Measurements from ENCODE around the gene GUCY1A2.

Gene GUCY1A2

DNA sequence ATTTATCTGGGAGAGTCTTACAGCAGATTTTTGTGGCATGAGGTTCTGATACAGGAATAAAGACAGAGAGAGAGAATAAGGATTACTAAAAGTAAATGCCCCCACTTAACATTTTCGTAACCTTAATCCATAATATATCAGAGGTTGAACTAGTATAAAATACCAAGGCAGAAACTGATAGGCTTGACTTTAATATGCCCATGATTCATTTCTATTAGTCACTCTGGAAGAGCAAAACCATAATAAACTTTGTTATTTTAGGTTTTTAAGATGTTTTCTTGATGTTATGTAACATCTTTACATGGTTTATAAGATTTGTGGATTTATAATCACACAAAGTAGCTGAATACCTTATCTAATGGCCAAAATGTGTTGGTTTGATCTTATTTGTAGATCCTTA, 19.1 kb downstream of the GUCY1A2 start:
- no peak for DNase-seq

GRCh38 chr11:106998916-106999188, 19.4 kb downstream of the GUCY1A2 start:
- DNase-seq, result no peak

- no peak for DNase-seq
Observed at GRCh38 chr11:106998116-106998915, 20.0 kb downstream of the GUCY1A2 start.

DNA sequence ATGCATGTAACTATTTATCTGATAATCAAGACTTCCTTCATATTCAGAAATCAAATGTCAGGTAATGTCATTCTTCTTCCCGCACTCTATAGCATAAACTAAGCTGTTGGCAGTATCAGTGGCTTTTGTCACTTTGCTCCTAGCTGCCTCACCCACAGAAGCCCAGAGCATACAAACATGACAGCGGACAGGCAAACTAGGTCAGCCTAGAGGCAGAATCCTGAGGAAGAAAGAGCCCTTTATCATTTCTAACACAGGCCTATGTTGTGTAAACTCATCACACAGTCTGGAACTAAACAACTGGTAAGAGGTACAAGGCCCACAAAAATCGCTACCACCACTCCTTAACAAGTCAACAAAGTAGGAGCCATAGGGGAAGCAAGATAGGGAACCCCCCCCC, 21.0 kb downstream of the GUCY1A2 start:
- DNase-seq, result peak in 6 of 56 donors; percentile 0 to 22 (median 5)

DNA sequence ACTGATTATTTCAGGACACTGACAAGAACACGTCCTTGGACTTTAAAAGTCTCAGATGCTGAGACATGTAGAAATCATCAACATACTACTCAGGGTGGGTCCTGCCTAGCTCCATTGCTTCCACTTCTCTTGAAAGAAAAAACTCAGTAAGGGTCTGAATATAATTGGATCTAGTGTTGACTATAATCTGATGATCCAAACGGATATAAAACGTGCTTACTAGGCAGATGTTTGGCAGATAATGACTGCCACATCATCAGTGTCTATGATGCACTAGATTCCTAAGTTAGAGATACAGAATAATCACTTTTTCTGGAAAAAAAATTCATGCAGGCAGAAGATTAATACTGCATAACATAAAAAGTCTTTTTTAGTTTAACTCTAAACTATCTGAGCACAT, 21.6 kb downstream of the GUCY1A2 start:
- DNase-seq, result no peak

GRCh38 chr11:106990331-106990730, 27.9 kb downstream of the GUCY1A2 start:
- peak in 28 of 56 donors; percentile 2 to 71 (median 28) for DNase-seq

- DNase-seq, result no peak
Observed at GRCh38 chr11:106989078-106989455, 29.2 kb downstream of the GUCY1A2 start.

DNA sequence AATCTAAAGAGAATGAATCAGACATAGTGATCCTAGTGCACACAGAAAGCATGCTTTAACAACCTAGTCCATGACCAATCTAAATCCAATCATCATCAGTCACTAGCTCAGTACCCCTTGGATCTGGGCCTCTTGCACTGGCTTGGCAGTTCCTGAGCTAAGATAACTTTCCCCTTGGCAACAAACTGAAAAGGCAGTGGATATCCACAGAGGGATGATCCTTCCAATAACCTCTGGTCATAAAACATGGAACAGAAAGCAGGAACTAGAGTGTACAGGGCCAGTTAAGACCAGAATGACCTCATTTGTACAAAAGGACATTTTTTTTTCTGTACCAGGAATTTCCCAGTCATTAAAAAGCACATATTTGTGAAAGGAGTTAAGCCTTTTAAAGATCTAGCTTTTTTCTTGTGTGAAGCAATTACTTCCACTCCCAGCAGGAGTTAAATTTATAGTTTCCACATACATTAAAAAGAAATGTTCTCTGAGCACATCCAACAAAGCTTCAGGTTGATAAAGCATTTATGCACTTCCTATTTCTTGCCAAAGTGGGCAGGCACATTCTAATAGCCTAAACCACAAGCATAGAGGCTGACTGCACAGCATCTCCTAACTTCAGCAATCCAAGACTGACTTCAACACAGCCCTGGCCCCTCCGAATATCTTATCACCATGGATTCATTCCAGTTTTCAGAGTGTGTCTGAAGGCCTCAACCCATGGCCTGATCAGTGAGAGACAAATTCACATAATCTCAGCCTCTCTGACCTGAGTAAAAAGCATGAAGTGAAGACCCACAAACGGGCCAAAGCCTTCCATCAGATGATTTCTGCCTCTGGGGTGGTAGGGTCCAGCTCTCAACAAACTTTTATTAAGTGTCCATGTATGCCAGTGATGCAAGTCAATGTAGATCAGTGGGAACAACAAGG, 29.9 kb downstream of the GUCY1A2 start:
- no peak for DNase-seq

- no peak for DNase-seq
Observed at GRCh38 chr11:106986673-106987072, 31.6 kb downstream of the GUCY1A2 start.

GRCh38 chr11:106986261-106986660, 32.0 kb downstream of the GUCY1A2 start:
- DNase-seq, result no peak

DNA sequence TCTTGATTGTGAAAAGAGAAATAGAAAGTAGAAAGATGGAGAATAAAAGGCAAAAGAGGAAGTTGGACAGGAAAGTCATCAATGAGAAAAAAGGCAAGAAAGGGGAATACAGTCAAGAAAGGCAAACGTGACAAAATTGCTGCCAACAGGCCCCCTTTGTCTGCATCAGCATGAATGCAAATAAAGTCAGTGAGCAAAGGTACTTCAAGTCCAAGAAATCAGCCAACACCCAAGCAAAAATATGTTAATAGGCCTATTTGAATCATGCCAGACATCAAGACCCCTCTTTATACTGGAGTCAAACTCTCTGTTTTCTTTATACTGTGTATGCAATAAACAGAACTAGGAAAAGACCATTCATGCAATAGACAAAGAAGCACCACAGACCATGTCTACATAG, 34.3 kb downstream of the GUCY1A2 start:
- no peak for DNase-seq

DNA sequence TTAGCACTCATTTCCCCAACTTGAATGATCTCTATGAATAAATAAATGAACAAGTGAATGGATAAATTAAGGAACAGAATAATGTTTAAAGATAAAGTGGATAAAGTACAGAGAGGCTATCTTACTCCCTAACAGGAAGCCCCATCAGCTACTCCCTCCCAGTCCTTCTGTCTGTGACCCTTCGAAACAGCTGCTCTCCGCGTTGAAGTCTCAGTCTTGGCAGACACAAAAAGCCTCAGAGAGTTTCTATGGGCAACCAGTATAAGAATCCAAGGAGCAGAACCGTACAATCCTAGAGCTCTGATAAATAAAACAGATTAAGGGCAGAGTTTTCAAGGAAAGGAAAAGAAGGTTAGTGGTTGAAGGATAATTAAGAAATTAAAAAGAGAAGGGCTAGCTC, 35.0 kb downstream of the GUCY1A2 start:
- DNase-seq, result peak in 4 of 56 donors; percentile 1 to 7 (median 4)

DNA sequence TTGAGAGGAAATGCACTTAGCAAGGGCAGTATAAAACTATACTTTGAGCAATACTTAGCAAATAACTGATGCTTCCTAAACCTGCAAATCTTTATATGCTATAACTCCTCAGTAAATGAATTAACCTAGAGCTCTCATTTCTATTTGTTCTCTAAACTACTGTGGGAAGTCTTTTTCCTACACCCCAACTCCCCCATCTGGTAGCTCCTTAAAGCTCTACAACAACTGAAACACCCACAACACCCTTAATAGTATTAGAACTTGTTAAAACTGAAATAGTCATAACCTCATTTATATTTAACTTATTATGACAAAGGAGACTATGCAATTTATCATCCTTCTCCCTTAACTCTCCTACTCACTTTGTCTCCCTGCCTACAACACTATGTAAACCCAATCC, 43.4 kb downstream of the GUCY1A2 start:
- DNase-seq, result no peak

- no peak for DNase-seq
Observed at GRCh38 chr11:106971864-106972263, 46.4 kb downstream of the GUCY1A2 start.

GRCh38 chr11:106969644-106970355, 48.5 kb downstream of the GUCY1A2 start:
- DNase-seq, result no peak

DNA sequence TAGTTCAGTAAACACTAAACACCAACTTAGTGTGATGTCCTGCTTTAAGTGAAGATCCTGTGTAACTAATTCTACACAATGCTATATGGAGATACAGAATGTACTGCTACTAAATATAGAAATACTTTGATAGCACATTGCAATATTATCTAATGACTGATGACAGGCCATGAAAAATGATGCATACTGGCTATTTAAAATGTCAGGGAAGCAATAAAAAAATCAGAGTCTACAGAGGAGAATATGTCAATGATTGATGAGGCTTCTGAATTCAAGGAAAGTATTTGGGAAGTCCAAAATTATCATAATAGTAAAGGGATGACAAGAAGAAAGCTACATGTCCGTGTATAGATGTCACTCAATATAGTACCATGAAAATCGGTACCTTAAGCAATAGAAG, 55.3 kb downstream of the GUCY1A2 start:
- no peak for DNase-seq

DNA sequence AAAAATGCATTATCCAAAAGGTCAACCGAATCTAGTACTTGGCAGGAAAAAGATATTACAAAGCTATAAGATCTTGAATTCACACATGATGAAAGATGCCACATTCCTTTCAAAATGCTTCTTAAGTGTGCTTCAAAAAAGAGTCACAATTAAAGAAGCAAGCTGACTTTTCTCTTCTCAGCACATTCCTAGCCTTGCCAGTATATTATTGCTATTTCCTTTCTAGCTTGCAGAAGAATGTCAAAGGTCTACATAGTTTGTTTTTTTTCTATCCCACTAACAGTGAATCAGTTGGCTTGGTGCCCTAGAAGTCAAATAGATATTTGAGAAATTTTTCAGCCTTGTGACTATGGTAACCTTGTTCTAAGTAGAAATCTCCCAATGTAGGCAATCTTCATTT, 56.8 kb downstream of the GUCY1A2 start:
- no peak for DNase-seq

- no peak for DNase-seq
Observed at GRCh38 chr11:106961048-106961447, 57.2 kb downstream of the GUCY1A2 start.

- DNase-seq, result no peak
Observed at GRCh38 chr11:106959800-106960199, 58.5 kb downstream of the GUCY1A2 start.

DNA sequence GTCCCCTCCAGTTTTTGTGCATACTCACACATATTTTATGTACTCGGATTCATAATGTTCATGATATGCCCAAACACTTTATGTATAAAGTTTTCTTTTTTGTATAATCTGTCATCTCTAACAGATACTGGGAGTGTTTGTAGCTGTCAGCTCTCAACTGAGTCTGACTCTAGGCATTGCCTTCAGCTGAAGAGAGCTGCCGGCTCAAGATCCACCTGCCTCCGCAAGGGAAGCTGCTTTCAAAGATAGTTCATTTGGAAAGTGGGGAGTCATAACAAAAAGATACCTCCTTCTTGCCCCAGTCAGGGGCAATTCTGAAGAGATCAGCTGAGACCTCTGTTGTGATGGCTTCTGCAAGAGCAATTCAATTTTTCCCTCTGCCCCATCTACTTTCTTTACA, 58.9 kb downstream of the GUCY1A2 start:
- DNase-seq, result no peak

- no peak for DNase-seq
Observed at GRCh38 chr11:106958517-106959248, 59.6 kb downstream of the GUCY1A2 start.
